Sigmoid colon (tissue), 3 donors: Measurements from ENCODE around the gene CYTH1.

Experiments used
- CTCF ChIP-seq, 4 experiments: fragments of 450-650 bp in 3 of 4; fragments of 200-600 bp in 1 of 4; IDR thresholded peaks; one replicate each; pipeline ENCODE4 v1.5.1; 2016 to 2019; ENCODE audit warnings: antibody characterized with exemption in 4 of 4, mild to moderate bottlenecking in 3 of 4, moderate library complexity in 2 of 4
- POLR2A ChIP-seq, 2 donors: fragments of 450-650 bp; IDR thresholded peaks; one replicate each; pipeline ENCODE4 v1.6.1; 2016; ENCODE audit warnings: antibody characterized with exemption in 2 of 2, mild to moderate bottlenecking in 2 of 2, moderate library complexity in 2 of 2

- TF ChIP-seq CTCF (IDR thresholded peaks at IDR 0.05) (no peak), POLR2A (IDR thresholded peaks at IDR 0.05) (no peak)
Measured at GRCh38 chr17:78687944-78688343, 94.1 kb downstream of the CYTH1 start.
